Liver (tissue), 3 donors: ENCODE data around the gene ANKRD50.

Experiments
- FOXA1 ChIP-seq: IDR thresholded peaks from 2 replicates; pipeline ENCODE4 v1.6.1; 2016; ENCODE audit warnings: antibody characterized with exemption
- HNF4A ChIP-seq, 2 donors: conservative IDR thresholded peaks; 2 replicates each; pipeline ENCODE4 v1.6.1; 2016; ENCODE audit warnings: antibody characterized with exemption in 2 of 2, mild to moderate bottlenecking in 2 of 2
- JUND ChIP-seq, 2 donors: IDR thresholded peaks; 2 replicates each; pipeline ENCODE4 v1.6.1; 2016; ENCODE audit warnings: antibody characterized with exemption in 2 of 2
- RAD21 ChIP-seq, 2 donors: IDR thresholded peaks; 2 replicates each; pipeline ENCODE4 v1.6.1; 2016; ENCODE audit warnings: antibody characterized with exemption in 2 of 2, mild to moderate bottlenecking in 2 of 2
- TAF1 ChIP-seq: conservative IDR thresholded peaks from 2 replicates; pipeline ENCODE4 v1.6.1; 2016; ENCODE audit warnings: antibody characterized with exemption, mild to moderate bottlenecking
- YY1 ChIP-seq: IDR thresholded peaks from 2 replicates; pipeline ENCODE4 v1.6.1; 2016; ENCODE audit warnings: antibody characterized with exemption, mild to moderate bottlenecking
- TF ChIP-seq, protein P1 (sequence below): fragments of 150-350 bp; IDR thresholded peaks from 2 replicates; pipeline ENCODE4 v1.5.1; 2017; ENCODE audit warnings: improper control_type of control experiment, low read depth, low read length; ENCODE audit not compliant: missing input control
- TF ChIP-seq, protein P2 (sequence below): IDR thresholded peaks from 2 replicates; pipeline ENCODE4 v1.6.1; 2016; ENCODE audit warnings: antibody characterized with exemption, mild to moderate bottlenecking
- TF ChIP-seq, protein P3 (sequence below): IDR thresholded peaks from 2 replicates; pipeline ENCODE4 v1.6.1; 2016; ENCODE audit warnings: antibody characterized with exemption
- TF ChIP-seq, protein P4 (sequence below): IDR thresholded peaks from 2 replicates; pipeline ENCODE4 v1.6.1; 2016; ENCODE audit warnings: antibody characterized with exemption
- donor health status: healthy.
- donor health status: healthy.

DNA sequence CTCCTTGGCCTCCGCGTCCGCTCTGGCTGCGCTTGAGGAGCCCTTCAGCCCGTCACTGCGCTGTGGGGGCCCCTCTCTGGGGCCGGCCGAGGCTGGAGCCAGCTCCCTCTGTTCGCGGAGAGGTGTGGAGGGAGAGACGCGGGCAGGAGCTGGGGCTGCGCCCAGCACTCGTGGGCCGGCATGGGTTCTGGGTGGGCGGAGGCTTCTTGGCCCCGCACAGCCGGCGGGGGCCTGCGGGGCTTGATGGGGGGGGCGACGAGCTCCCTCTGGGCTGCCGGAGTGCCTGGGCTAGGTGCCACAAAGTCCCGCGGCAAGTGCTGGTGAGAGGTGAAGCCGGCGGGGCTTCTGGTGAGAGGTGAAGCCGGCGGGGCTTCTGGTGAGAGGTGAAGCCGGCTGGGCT, 61.9 kb downstream of the ANKRD50 start:
- TF ChIP-seq, protein P1, sequence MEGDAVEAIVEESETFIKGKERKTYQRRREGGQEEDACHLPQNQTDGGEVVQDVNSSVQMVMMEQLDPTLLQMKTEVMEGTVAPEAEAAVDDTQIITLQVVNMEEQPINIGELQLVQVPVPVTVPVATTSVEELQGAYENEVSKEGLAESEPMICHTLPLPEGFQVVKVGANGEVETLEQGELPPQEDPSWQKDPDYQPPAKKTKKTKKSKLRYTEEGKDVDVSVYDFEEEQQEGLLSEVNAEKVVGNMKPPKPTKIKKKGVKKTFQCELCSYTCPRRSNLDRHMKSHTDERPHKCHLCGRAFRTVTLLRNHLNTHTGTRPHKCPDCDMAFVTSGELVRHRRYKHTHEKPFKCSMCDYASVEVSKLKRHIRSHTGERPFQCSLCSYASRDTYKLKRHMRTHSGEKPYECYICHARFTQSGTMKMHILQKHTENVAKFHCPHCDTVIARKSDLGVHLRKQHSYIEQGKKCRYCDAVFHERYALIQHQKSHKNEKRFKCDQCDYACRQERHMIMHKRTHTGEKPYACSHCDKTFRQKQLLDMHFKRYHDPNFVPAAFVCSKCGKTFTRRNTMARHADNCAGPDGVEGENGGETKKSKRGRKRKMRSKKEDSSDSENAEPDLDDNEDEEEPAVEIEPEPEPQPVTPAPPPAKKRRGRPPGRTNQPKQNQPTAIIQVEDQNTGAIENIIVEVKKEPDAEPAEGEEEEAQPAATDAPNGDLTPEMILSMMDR, result no peak
- no peak for TF ChIP-seq JUND (IDR thresholded peaks at IDR 0.05)
- TF ChIP-seq, protein P2, sequence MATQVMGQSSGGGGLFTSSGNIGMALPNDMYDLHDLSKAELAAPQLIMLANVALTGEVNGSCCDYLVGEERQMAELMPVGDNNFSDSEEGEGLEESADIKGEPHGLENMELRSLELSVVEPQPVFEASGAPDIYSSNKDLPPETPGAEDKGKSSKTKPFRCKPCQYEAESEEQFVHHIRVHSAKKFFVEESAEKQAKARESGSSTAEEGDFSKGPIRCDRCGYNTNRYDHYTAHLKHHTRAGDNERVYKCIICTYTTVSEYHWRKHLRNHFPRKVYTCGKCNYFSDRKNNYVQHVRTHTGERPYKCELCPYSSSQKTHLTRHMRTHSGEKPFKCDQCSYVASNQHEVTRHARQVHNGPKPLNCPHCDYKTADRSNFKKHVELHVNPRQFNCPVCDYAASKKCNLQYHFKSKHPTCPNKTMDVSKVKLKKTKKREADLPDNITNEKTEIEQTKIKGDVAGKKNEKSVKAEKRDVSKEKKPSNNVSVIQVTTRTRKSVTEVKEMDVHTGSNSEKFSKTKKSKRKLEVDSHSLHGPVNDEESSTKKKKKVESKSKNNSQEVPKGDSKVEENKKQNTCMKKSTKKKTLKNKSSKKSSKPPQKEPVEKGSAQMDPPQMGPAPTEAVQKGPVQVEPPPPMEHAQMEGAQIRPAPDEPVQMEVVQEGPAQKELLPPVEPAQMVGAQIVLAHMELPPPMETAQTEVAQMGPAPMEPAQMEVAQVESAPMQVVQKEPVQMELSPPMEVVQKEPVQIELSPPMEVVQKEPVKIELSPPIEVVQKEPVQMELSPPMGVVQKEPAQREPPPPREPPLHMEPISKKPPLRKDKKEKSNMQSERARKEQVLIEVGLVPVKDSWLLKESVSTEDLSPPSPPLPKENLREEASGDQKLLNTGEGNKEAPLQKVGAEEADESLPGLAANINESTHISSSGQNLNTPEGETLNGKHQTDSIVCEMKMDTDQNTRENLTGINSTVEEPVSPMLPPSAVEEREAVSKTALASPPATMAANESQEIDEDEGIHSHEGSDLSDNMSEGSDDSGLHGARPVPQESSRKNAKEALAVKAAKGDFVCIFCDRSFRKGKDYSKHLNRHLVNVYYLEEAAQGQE, result no peak
- TF ChIP-seq, protein P3, sequence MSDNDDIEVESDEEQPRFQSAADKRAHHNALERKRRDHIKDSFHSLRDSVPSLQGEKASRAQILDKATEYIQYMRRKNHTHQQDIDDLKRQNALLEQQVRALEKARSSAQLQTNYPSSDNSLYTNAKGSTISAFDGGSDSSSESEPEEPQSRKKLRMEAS, result no peak
- TF ChIP-seq RAD21 (IDR thresholded peaks at IDR 0.05), result no peak
- no peak for TF ChIP-seq TAF1
- TF ChIP-seq HNF4A (conservative IDR thresholded peaks at IDR 0.05), result no peak
- no peak for TF ChIP-seq YY1
- no peak for TF ChIP-seq FOXA1
- TF ChIP-seq, protein P4, sequence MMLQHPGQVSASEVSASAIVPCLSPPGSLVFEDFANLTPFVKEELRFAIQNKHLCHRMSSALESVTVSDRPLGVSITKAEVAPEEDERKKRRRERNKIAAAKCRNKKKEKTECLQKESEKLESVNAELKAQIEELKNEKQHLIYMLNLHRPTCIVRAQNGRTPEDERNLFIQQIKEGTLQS, result no peak
